Neural cell (in vitro differentiated cells): Measurements from ENCODE around the gene MRPL50. TPM values are rescaled to one million over a fixed set of nuclear protein-coding genes. Genes with fewer than 3 reads are reported as not detected.

Source experiments
- H2AFZ ChIP-seq: fragments of 200-600, 300-800 bp; sonication (generic), shearing (Covaris generic); 2 replicates; pipeline ENCODE4 v1.6.0; 2014; ENCODE audit warnings: low read depth, mild to moderate bottlenecking, antibody characterized with exemption, low read length, moderate library complexity
- H3F3A ChIP-seq: fragments of 200-600 bp; shearing (Covaris generic); 2 replicates; pipeline ENCODE4 v1.6.1; 2016; ENCODE audit warnings: mild to moderate bottlenecking, moderate library complexity, mixed read lengths, antibody characterized with exemption, low read length; ENCODE audit not compliant: insufficient read depth, poor library complexity, severe bottlenecking
- H3K27ac ChIP-seq: fragments of 200-600, 300-800 bp; sonication (generic), shearing (Covaris generic); 2 replicates; pipeline ENCODE4 v1.5.1; 2014; ENCODE audit warnings: mild to moderate bottlenecking, low read length, moderate library complexity
- H3K27me3 ChIP-seq: fragments of 300-800, 200-600 bp; sonication (generic), shearing (Covaris generic); 2 replicates; pipeline ENCODE4 v1.6.0; 2014; ENCODE audit warnings: mild to moderate bottlenecking, low read depth, low read length, moderate library complexity; ENCODE audit not compliant: insufficient read depth
- H3K36me3 ChIP-seq: fragments of 300-800, 200-600 bp; sonication (generic), shearing (Covaris generic); 2 replicates; pipeline ENCODE4 v1.5.1; 2014; ENCODE audit warnings: mild to moderate bottlenecking, antibody characterized with exemption, low read length, moderate library complexity; ENCODE audit not compliant: insufficient read depth
- H3K4me2 ChIP-seq: fragments of 300-800, 200-600 bp; sonication (generic), shearing (Covaris generic); 2 replicates; pipeline ENCODE4 v1.6.0; 2014; ENCODE audit warnings: mild to moderate bottlenecking, low read length
- H3K4me3 ChIP-seq: fragments of 300-800, 200-600 bp; sonication (generic), shearing (Covaris generic); 2 replicates; pipeline ENCODE4 v1.5.1; 2014; ENCODE audit warnings: mild to moderate bottlenecking, low read length, moderate library complexity
- H3K79me2 ChIP-seq: fragments of 200-600 bp; shearing (Covaris generic); replicated peaks from 2 replicates; pipeline ENCODE4 v1.6.0; 2014; ENCODE audit warnings: mild to moderate bottlenecking, low read length, moderate library complexity; ENCODE audit not compliant: insufficient read depth
- H3K9ac ChIP-seq: fragments of 300-800, 200-600 bp; sonication (generic), shearing (Covaris generic); 2 replicates; pipeline ENCODE4 v1.6.1; 2016; ENCODE audit warnings: mild to moderate bottlenecking, low read length, mixed read lengths
- H3K9me2 ChIP-seq: fragments of 200-600 bp; shearing (Covaris generic); 2 replicates; pipeline ENCODE4 v1.6.1; 2016; ENCODE audit warnings: mild to moderate bottlenecking, low read length, mixed read lengths; ENCODE audit not compliant: insufficient read depth
- H3K9me3 ChIP-seq: fragments of 200-600, 300-800 bp; sonication (generic), shearing (Covaris generic); 2 replicates; pipeline ENCODE4 v1.6.1; 2016; ENCODE audit warnings: mild to moderate bottlenecking, mixed run types, low read length, moderate library complexity, mixed read lengths
- H4K20me1 ChIP-seq: fragments of 200-600 bp; shearing (Covaris generic); 2 replicates; pipeline ENCODE4 v1.6.1; 2016; ENCODE audit warnings: mild to moderate bottlenecking, mixed run types; ENCODE audit not compliant: insufficient read depth
- CTCF ChIP-seq: fragments of 450-650 bp; IDR thresholded peaks from 2 replicates; pipeline ENCODE4 v1.5.1; 2014; ENCODE audit warnings: antibody characterized with exemption, mild to moderate bottlenecking, moderate library complexity; ENCODE audit not compliant: poor library complexity, severe bottlenecking
- EP300 ChIP-seq: fragments of 450-650 bp; conservative IDR thresholded peaks from 2 replicates; pipeline ENCODE4 v1.6.1; 2014; ENCODE audit warnings: antibody characterized with exemption, mild to moderate bottlenecking, moderate library complexity; ENCODE audit not compliant: poor library complexity, severe bottlenecking
- EZH2 ChIP-seq: fragments of 200-600, 300-800 bp; shearing (Covaris generic), sonication (generic); IDR thresholded peaks from 2 replicates; pipeline ENCODE4 v1.6.1; 2014; ENCODE audit warnings: antibody characterized with exemption, low read length, borderline replicate concordance, mild to moderate bottlenecking; ENCODE audit not compliant: insufficient read depth, poor library complexity, severe bottlenecking
- MXI1 ChIP-seq: fragments of 450-650 bp; conservative IDR thresholded peaks from 2 replicates; pipeline ENCODE4 v1.6.1; 2014; ENCODE audit warnings: antibody characterized with exemption, mild to moderate bottlenecking; ENCODE audit not compliant: poor library complexity, severe bottlenecking
- POLR2AphosphoS5 ChIP-seq: IDR thresholded peaks from 2 replicates; pipeline ENCODE4 v1.6.1; 2012
- RAD21 ChIP-seq: fragments of 450-650 bp; conservative IDR thresholded peaks from 2 replicates; pipeline ENCODE4 v1.6.1; 2014; ENCODE audit warnings: antibody characterized with exemption, mild to moderate bottlenecking, moderate library complexity
- REST ChIP-seq: IDR thresholded peaks from 2 replicates; pipeline ENCODE4 v1.6.1; 2012; ENCODE audit warnings: borderline replicate concordance
- SMC3 ChIP-seq: fragments of 450-650 bp; conservative IDR thresholded peaks from 2 replicates; pipeline ENCODE4 v1.6.1; 2014; ENCODE audit warnings: antibody characterized with exemption, mild to moderate bottlenecking, moderate library complexity; ENCODE audit not compliant: poor library complexity
- TAF1 ChIP-seq: IDR thresholded peaks from 2 replicates; pipeline ENCODE4 v1.6.1; 2012; ENCODE audit warnings: low read depth
- polyA plus RNA-seq: library from polyadenylated mRNA; depleted of rRNA; stranded (reverse); fragments of >200 nt; gene quantifications from 2 replicates; pipeline ENCODE4 v1.2.3, GENCODE V29; 2014

The MRPL50 gene
- polyA plus RNA-seq, 1 donor from 2014 or later = 35.2 TPM

- Histone ChIP-seq H3F3A (no peaks in the 10 kb centered on the region), H3K4me3 (no peak overlapping the region), H3K9ac (no peak overlapping the region), H3K4me2 (no peak overlapping the region), H4K20me1 (no peaks in the 10 kb centered on the region), H3K9me3 (peaks cover 10% of the 10 kb centered on the region), H3K27ac (no peak overlapping the region), H3K9me2 (no peaks in the 10 kb centered on the region), H3K79me2 (peaks cover 26% of the 10 kb centered on the region), H3K36me3 (peaks cover 44% of the 10 kb centered on the region), H3K27me3 (no peaks in the 10 kb centered on the region), H2AFZ (no peak overlapping the region)
- TF ChIP-seq REST = no peak
- no peak for TF ChIP-seq SMC3
- TF ChIP-seq TAF1 = no peak
- TF ChIP-seq EZH2 = no peak
- TF ChIP-seq POLR2AphosphoS5 = no peak
- no peak for TF ChIP-seq EP300
- TF ChIP-seq RAD21 = no peak
- TF ChIP-seq CTCF = no peak
- TF ChIP-seq MXI1 = no peak
These were observed 5.3 kb upstream of the MRPL50 start for GRCh38 chr9:101403516-101404285.

GRCh38 chr9:101400120-101400519 is 1.7 kb upstream of the MRPL50 start:
- H3F3A ChIP-seq = no peaks in the 10 kb centered on the region
- H3K9me2 ChIP-seq = no peaks in the 10 kb centered on the region
- TF ChIP-seq CTCF (no peak), MXI1 (no peak), TAF1 (no peak), POLR2AphosphoS5 (no peak), REST (no peak), EZH2 (no peak), RAD21 (no peak), SMC3 (no peak), EP300 (no peak)
- H3K27me3 ChIP-seq = no peaks in the 10 kb centered on the region
- no peaks in the 10 kb centered on the region for H4K20me1 ChIP-seq
- no peak overlapping the region for H3K9ac ChIP-seq
- no peak overlapping the region for H2AFZ ChIP-seq
- H3K79me2 ChIP-seq = peaks cover 56% of the 10 kb centered on the region
- peak overlapping the region; percentile 85 for H3K4me2 ChIP-seq
- no peak overlapping the region for H3K27ac ChIP-seq
- H3K9me3 ChIP-seq = no peaks in the 10 kb centered on the region
- peaks cover 31% of the 10 kb centered on the region for H3K36me3 ChIP-seq
- peak overlapping the region; percentile 72 for H3K4me3 ChIP-seq
